Activated CD8-positive, alpha-beta memory T cell treated with anti-CD3 and anti-CD28 coated beads, Interleukin-2, amount 10 ng/mL, durations not matched to agents 7 days and 5 days (primary cell): ENCODE results near the gene COL2A1. TPM values are rescaled to one million over a fixed set of nuclear protein-coding genes. Genes with fewer than 3 reads are reported as not detected.

Experiments
- ATAC-seq: fragments of 150-1000 bp; cut with Tn5 transposase; one replicate; pipeline ENCODE4 v1.10.0; 2021; ENCODE audit warnings: moderate library complexity
- CTCF ChIA-PET: fragments of 350-600 bp; sonication (Branson Sonifier 250); formaldehyde crosslinking; loops from one replicate; lab custom pipeline; 2021; ENCODE audit warnings: antibody characterized with exemption; lab: Charles Lee
- DNase-seq: peaks from one replicate; pipeline ENCODE4 v3.0.0-alpha.2; 2020
- H3K27ac Mint-ChIP-seq: one replicate; pipeline ENCODE4 v1.8.0; 2021; ENCODE audit warnings: mild to moderate bottlenecking, mixed read lengths
- H3K27me3 Mint-ChIP-seq: one replicate; pipeline ENCODE4 v1.8.0; 2021; ENCODE audit warnings: mixed read lengths
- H3K36me3 Mint-ChIP-seq: one replicate; pipeline ENCODE4 v1.8.0; 2021; ENCODE audit warnings: mild to moderate bottlenecking, mixed read lengths
- H3K4me1 Mint-ChIP-seq: one replicate; pipeline ENCODE4 v1.8.0; 2021; ENCODE audit warnings: mixed read lengths
- H3K4me3 Mint-ChIP-seq: one replicate; pipeline ENCODE4 v1.8.0; 2021; ENCODE audit warnings: mild to moderate bottlenecking, moderate library complexity, mixed read lengths
- H3K9me3 Mint-ChIP-seq: one replicate; pipeline ENCODE4 v1.8.0; 2022; ENCODE audit warnings: low read depth, mixed read lengths
- total RNA-seq, 2 experiments: library from RNA; stranded (reverse); gene quantifications; one replicate each; pipeline ENCODE4 v1.2.3, GENCODE V29; 2021

Gene COL2A1
- total RNA-seq, 2 experiments from 2014 or later: 0.33 TPM; not detected in 1

- Mint-ChIP-seq H3K9me3 (no peaks in the 10 kb centered on the region), H3K4me1 (no peaks in the 10 kb centered on the region), H3K4me3 (no peak overlapping the region), H3K27me3 (peaks cover 23% of the 10 kb centered on the region), H3K36me3 (no peaks in the 10 kb centered on the region), H3K27ac (no peak overlapping the region)
- DNase-seq: peak; percentile 37
- CTCF ChIA-PET: interaction anchor here (0.7 to 1.1 kb wide), 2 partner anchors 28 to 143 kb away, joined by 5 to 6 read pairs; partner anchors contain the start of gene TMEM106C
- no peak for ATAC-seq
Measured at GRCh38 chr12:47935184-47935583, 69.1 kb downstream of the COL2A1 start.

- H3K4me3 Mint-ChIP-seq: no peak overlapping the region
- ATAC-seq: no peak
- no peaks in the 10 kb centered on the region for H3K9me3 Mint-ChIP-seq
- H3K27ac Mint-ChIP-seq: no peak overlapping the region
- H3K4me1 Mint-ChIP-seq: no peaks in the 10 kb centered on the region
- CTCF ChIA-PET: no interaction called here
- no peaks in the 10 kb centered on the region for H3K36me3 Mint-ChIP-seq
- peak; percentile 11 for DNase-seq
- peaks cover 24% of the 10 kb centered on the region for H3K27me3 Mint-ChIP-seq
Measured at GRCh38 chr12:47931187-47931586, 73.1 kb downstream of the COL2A1 start.

DNA sequence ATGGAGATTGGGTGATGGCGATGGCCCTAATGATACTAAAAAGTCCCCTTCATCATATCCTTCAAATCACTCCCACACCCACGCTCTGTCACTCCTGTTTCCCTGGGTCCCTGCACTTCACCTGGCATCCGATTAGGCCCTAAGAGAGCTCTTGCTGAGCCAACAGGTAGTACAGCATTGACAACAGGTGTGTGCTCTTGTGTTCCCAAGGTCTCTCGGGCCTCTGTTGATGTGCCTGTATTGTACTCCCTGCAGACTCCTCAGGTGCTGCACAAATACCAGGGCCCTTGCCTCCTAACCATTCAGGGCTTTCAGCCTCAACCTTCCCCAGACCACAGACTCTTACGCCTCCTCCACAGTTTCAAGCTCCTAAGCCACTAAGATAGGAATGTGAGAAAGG is 73.6 kb downstream of the COL2A1 start:
- Mint-ChIP-seq H3K4me3 (no peak overlapping the region), H3K4me1 (no peaks in the 10 kb centered on the region), H3K27ac (no peak overlapping the region), H3K36me3 (no peaks in the 10 kb centered on the region), H3K27me3 (peaks cover 21% of the 10 kb centered on the region), H3K9me3 (no peaks in the 10 kb centered on the region)
- CTCF ChIA-PET: interaction anchor here (0.9 kb wide), 1 partner anchor 25 kb away, joined by 3 read pairs; no protein-coding TSS in a partner anchor
- DNase-seq (no peak), ATAC-seq (no peak)

- DNase-seq: no peak
- CTCF ChIA-PET: no interaction called here
Measured at GRCh38 chr12:47927346-47927745, 76.9 kb downstream of the COL2A1 start.

More at GRCh38 chr12:47927346-47927745, 76.9 kb downstream of the COL2A1 start:
- no peak for ATAC-seq
- Mint-ChIP-seq H3K4me3 (no peak overlapping the region), H3K27ac (no peak overlapping the region), H3K9me3 (no peaks in the 10 kb centered on the region), H3K36me3 (no peaks in the 10 kb centered on the region), H3K27me3 (peaks cover 39% of the 10 kb centered on the region), H3K4me1 (no peaks in the 10 kb centered on the region)

Other genes with a start within 250 kb of the COL2A1 start
- gene RAPGEF3, start 245.6 kb downstream of the COL2A1 start, total RNA-seq: 1 to 10 TPM; 1.5 to 1.9 TPM
- 10 to 100 TPM; 13.9 to 18.5 TPM for gene SLC48A1, start 231.2 kb downstream of the COL2A1 start, total RNA-seq
- gene HDAC7, start 184.6 kb downstream of the COL2A1 start, total RNA-seq: 100 to 1,000 TPM; 226 to 284 TPM
- gene VDR, start 99.5 kb downstream of the COL2A1 start, total RNA-seq: 10 to 100 TPM; 34.9 to 69.8 TPM
- gene TMEM106C, start 40.9 kb downstream of the COL2A1 start, total RNA-seq: 100 to 1,000 TPM; 162 to 174 TPM
- 10 to 100 TPM; 41.3 to 54.8 TPM for gene SENP1, start 101.6 kb upstream of the COL2A1 start, total RNA-seq
- gene PFKM, start 114.9 kb upstream of the COL2A1 start, total RNA-seq: 10 to 100 TPM; 25.0 to 28.3 TPM
- gene ASB8, start 153.0 kb upstream of the COL2A1 start, total RNA-seq: 10 to 100 TPM; 40.2 to 43.1 TPM
- under 1 TPM; 0.32 to 0.63 TPM for gene CCDC184, start 179.2 kb upstream of the COL2A1 start, total RNA-seq
- not detected for gene OR10AD1, start 198.8 kb upstream of the COL2A1 start, total RNA-seq